Activated naive CD4-positive, alpha-beta T cell treated with anti-CD3 and anti-CD28 coated beads, Interleukin-2, amount 50 U/mL, for 72 hours (primary cell): Measurements from ENCODE around the gene DENND4C. TPM values are rescaled to one million over a fixed set of nuclear protein-coding genes. Genes with fewer than 3 reads are reported as not detected.
"Not testable (repeated sequence)": the region's sequence is repeated elsewhere in the genome, so short reads cannot be mapped to it uniquely, and the experiment has no call there.

Experiments used
- ATAC-seq, 2 donors: fragments of 150-1000 bp; cut with Tn5 transposase; 2 replicates each; pipeline ENCODE4 v1.10.0; 2021; ENCODE audit warnings: mild to moderate bottlenecking in 2 of 2, moderate library complexity in 2 of 2
- DNase-seq, 2 donors: peaks; one replicate each; pipeline ENCODE4 v3.0.0; 2021 to 2022; ENCODE audit warnings: low spot score in 2 of 2
- H3K27ac Mint-ChIP-seq, 2 donors: one replicate each; pipeline ENCODE4 v1.8.0; 2022; ENCODE audit warnings: mild to moderate bottlenecking in 2 of 2, mixed read lengths in 2 of 2
- H3K36me3 Mint-ChIP-seq, 2 donors: one replicate each; pipeline ENCODE4 v1.8.0; 2022; ENCODE audit warnings: mixed read lengths in 2 of 2
- H3K9me3 Mint-ChIP-seq, 2 donors: one replicate each; pipeline ENCODE4 v1.8.0; 2022; ENCODE audit warnings: mixed read lengths in 2 of 2
- total RNA-seq, 2 donors: library from RNA; stranded (reverse); gene quantifications; one replicate each; pipeline ENCODE4 v1.2.3, GENCODE V29; 2022

DENND4C gene
- total RNA-seq, 2 donors from 2014 or later = 6.5 to 20.1 TPM

DNA sequence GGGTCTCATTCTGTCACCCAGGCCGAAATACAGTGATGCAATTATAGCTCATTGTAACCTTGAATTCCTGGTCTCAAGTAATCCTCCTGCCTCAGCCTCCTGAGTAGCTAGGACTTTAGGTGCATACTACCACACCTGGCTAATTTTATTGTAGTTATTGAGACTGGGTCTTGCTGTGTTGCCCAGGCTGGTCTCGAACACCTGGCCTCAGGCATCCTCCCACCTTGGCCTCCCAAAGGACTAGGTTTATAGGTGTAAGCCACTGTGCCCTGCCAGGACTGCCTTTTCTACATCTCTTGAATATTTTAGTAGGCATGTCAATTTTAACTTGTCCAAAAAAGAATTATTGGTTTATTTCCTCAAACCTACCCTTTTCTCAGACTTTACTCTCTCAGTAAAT, 16.9 kb downstream of the DENND4C start:
- Mint-ChIP-seq H3K27ac (peak overlapping the region in 1 of 2 donors; percentile 10), H3K9me3 (no peaks in the 10 kb centered on the region), H3K36me3 (peaks cover 0 to 6% of the 10 kb centered on the region in 2 donors)
- DNase-seq (no peak), ATAC-seq (no peak)

DNA sequence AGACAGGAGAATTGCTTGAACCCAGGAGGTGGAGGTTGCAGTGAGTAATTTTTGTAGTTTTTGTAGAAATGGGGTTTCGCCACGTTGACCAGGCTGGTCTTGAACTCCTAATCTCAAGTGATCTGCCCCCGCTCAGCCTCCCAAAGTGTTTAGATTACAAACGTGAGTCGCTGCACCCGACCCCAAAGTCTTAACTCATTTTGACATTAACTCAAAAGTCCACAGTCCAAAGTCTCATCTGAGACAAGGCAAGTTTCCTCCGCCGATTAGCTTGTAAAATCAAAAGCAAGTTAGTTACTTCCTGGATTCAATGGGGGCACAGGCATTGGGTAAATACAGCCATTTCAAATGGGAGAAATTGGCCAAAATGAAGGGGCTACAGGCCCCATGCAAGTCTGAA, 19.9 kb downstream of the DENND4C start:
- H3K9me3 Mint-ChIP-seq, ATAC-seq, H3K36me3 Mint-ChIP-seq, H3K27ac Mint-ChIP-seq, DNase-seq: not testable (repeated sequence)

DNA sequence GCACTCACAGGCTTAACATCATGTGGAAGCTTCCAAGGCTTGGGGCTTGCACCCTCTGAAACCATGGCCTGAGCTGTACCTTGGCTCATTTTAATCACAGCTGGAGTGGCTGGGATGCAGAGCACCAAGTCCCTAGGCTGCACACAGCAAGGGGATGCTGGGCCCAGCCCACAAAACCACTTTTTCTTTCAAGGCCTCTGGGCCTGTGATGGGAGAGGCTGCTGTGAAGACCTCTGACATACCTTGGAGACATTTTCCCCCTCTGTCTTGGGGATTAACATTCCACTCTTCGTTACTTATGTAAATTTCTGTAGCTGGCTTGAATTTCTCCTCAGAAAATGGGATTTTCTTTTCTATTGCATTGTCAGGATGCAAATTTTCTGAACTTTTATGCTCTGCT, 20.7 kb downstream of the DENND4C start:
- H3K9me3 Mint-ChIP-seq, ATAC-seq, H3K36me3 Mint-ChIP-seq, H3K27ac Mint-ChIP-seq, DNase-seq: not testable (repeated sequence)

DNA sequence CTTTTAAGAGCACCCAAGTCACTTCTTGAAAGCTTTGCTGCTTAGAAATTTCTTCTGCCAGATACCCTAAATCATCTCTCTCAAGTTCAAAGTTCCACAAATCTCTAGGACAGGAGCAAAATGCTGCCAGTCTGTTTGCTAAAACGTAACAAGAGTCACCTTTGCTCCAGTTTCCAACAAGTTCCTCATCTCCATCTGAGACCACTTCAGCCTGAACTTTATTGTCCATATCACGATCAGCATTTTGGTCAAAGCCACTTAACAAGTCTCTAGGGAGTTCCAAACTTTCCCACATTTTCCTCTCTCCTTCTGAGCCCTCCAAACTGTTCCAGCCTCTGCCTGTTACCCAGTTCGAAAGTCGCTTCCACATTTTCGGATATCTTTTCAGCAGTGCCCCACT, 21.1 kb downstream of the DENND4C start:
- not testable (repeated sequence) for H3K9me3 Mint-ChIP-seq, H3K36me3 Mint-ChIP-seq, H3K27ac Mint-ChIP-seq, ATAC-seq, DNase-seq

DNA sequence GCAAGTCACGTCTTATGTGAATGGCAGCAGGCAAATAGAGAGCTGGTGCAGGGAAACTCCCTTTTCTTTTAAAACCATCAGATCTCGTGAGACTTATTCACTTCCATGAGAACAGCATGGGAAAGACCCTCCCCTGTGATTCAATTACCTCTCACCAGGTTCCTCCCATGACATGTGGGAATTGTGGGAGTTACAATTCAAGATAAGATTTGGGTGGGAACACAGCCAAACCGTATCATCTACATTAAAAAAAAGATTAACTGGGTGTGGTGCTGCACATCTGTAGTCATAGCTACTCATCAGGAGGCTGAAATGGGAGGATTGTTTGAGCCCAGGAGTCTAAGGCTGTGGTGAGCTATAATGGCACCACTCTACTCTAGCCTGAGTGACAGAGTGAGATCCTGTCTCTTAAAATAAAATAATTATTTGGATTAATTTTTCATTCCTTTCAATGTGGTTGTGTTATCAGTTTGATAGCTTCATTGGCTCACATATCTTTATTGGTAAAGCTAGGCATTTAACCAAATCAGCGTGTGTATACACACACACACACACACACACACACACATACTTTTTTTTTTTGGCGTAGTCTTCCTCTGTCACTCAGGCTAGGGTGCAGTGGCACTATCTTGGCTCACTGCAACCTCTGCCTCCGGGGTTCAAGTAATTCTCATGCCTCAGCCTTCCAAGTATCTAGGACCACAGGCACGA, 21.8 kb downstream of the DENND4C start:
- no peak for DNase-seq
- no peaks in the 10 kb centered on the region for H3K9me3 Mint-ChIP-seq
- H3K27ac Mint-ChIP-seq = no peak overlapping the region
- peak in 1 of 2 donors; percentile 55 for ATAC-seq
- no peaks in the 10 kb centered on the region for H3K36me3 Mint-ChIP-seq

DNA sequence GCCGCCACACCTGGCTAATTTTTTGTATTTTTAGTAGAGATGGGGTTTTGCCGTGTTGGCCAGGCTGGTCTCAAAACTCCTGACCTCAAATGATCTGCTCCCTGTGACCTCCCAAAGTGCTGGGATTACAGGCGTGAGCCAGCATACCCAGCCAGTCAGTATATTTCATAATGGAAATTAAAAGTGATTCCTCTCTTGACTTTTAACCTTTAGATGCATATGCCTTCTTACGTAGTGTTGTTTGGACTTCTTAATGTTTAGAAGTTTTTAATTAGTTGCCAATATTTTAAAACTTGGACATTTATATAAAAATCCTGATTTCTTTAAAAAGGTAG, 22.4 kb downstream of the DENND4C start:
- Mint-ChIP-seq H3K36me3 (no peaks in the 10 kb centered on the region), H3K27ac (no peak overlapping the region), H3K9me3 (no peaks in the 10 kb centered on the region)
- ATAC-seq (no peak), DNase-seq (no peak)

DNA sequence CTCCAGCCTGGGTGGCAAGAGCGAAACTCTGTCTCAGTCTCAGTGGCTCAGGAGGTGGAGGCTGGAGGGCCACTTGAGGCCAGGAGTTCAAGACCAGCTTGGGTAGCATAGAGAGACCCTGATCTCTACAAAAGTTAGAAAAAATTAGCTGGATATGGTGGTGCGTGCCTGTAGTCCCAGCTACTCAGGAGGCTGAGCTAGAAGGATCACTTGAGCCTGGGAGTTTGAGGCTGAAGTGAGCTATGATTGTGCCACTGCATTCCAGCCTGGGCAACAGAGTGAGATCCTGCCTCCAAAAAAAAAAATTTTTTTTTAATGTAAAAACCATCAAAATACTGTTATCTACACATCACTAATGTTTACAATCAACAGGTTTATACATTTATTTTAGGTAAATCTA, 24.6 kb downstream of the DENND4C start:
- no peak for ATAC-seq

DNA sequence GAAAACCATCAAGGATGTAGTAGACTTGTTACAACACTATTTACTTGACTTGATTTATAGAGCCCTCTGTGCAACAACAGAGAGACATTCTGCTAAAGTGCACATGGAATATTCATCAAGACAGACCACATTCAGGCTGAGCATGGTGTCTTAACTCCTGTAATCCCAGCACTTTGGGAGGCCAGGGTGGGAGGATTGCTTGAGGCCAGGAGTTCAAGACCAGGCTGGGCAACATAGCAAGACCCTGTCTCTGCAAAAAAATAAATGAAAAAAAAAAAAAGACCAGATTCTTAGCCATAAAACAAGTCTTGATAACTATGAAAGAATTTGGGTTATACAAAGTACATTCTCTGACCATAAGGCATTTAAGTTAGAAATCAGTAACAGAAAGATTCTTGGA, 25.3 kb downstream of the DENND4C start:
- ATAC-seq = no peak
- peaks cover 0 to 3% of the 10 kb centered on the region in 2 donors for H3K9me3 Mint-ChIP-seq
- H3K27ac Mint-ChIP-seq = no peak overlapping the region
- H3K36me3 Mint-ChIP-seq = no peaks in the 10 kb centered on the region
- no peak for DNase-seq

More for the DNA sequence above, 24.6 kb downstream of the DENND4C start:
- H3K27ac Mint-ChIP-seq = no peak overlapping the region
- peaks cover 0 to 3% of the 10 kb centered on the region in 2 donors for H3K9me3 Mint-ChIP-seq
- H3K36me3 Mint-ChIP-seq = no peaks in the 10 kb centered on the region
- DNase-seq = no peak

DNA sequence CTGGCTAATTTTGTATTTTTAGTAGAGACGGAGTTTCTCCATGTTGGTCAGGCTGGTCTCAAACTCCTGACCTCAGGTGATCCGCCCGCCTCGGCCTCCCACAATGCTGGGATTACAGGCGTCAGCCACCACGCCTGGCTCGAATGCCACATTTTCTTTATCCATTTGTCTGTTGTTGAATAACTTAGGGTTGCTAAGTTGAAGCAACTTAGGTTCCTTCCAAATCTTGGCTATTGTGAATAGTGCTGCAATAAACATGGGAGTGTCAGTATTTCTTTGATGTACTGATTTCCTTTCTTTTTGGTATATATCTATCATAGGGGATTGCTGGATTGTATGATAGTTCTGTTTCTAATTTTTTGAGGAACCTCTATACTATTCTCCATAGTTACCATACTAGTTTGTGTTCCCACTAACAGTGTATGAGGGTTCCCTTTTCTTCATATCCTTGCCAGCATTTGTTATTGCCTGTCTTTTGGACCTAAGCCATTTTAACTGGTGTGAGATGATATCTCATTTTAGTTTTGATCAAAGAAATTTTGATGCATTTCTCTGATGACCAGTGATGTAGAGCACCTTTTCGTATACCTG, 29.3 kb downstream of the DENND4C start:
- not testable (repeated sequence) for H3K27ac Mint-ChIP-seq

DNA sequence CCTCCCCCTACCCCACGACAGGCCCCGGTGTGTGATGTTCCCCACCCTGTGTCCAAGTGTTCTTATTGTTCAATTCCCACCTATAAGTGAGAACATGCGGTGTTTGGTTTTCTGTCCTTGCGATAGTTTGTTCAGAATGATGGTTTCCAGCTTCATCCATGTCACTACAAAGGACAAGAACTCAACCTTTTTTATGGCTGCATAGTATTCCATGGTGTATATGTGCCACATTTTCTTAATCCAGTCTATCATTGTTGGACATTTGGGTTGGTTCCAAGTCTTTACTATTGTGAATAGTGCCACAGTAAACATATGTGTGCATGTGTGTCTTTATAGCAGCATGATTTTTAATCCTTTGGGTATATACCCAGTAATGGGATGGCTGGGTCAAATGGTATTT, 35.1 kb downstream of the DENND4C start:
- not testable (repeated sequence) for H3K36me3 Mint-ChIP-seq, H3K9me3 Mint-ChIP-seq, ATAC-seq, DNase-seq, H3K27ac Mint-ChIP-seq

More for the DNA sequence above, 29.3 kb downstream of the DENND4C start:
- not testable (repeated sequence) for H3K36me3 Mint-ChIP-seq, DNase-seq, ATAC-seq, H3K9me3 Mint-ChIP-seq

DNA sequence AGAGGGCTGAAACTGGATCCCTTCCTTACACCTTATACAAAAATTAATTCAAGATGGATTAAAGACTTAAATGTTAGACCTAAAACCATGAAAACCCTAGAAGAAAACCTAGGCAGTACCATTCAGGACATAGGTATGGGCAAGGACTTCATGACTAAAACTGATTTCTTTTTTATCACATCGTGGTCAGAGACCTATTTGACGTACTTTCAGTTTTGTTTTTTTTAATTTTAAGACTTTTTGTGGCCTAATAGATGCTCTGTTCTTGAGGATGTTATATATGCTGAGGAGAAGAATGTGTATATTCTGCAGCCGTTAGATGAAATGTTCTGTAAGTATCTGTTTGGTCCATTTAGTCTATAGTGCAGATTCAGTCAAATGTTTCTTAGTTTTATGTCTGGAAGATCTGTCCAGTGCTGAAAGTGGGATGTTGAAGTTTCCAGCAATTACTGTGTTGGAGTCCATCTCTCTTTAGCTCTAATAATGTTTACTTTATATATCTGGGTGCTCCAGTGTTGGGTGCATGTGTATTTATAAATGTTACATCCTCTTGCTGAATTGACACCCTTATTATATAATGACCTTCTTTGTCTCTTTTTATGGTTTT, 36.4 kb downstream of the DENND4C start:
- ATAC-seq = peak in 1 of 2 donors; percentile 31
- peaks cover 0 to 12% of the 10 kb centered on the region in 2 donors for H3K36me3 Mint-ChIP-seq
- H3K27ac Mint-ChIP-seq, H3K9me3 Mint-ChIP-seq, DNase-seq: not testable (repeated sequence)

DNA sequence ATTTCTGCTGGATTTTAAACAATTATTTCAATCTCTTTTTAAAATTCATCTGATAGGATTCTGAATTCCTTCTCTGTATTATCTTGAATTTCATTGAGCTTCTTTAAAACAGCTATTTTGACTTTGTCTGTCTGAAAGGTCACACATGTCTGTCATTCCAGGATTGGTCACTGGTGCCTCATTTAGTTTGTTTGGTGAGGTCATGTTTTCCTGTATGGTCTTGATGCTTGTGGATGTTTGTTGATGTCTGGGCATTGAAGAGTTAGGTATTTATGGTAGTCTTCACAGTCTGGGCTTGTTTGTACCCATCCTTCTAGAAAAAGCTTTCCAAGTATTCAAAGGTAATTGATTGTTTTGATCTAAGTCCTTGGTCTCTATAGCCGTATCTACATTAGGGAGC, 39.1 kb downstream of the DENND4C start:
- peaks cover 0 to 12% of the 10 kb centered on the region in 2 donors for H3K36me3 Mint-ChIP-seq
- no peak for ATAC-seq

DNA sequence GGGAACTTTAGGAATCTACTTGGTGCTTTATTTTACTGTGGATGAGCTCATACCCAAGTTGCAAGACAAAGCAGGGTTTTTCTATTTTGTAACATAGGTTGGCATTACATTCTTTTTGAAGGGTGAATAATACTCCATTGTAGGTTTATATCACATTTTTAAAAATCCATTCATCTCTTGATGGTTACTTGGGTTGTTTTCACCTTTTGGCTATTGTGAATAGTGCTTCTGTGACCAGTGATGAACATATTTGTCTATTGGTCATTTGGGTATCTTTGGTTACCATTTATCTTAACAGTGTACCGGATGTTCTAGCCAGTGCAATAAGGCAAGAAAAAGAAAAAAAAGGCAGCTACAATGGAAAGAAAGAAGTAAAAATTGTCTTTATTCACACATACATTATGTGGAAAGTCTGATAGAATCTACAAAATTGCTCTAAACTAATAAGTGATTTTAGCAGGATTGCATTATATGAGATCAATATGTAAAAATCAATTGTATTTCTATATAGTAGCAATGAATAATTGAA, 40.0 kb downstream of the DENND4C start:
- H3K27ac Mint-ChIP-seq = peak overlapping the region in 1 of 2 donors; percentile 35
- peaks cover 4 to 10% of the 10 kb centered on the region in 2 donors for H3K9me3 Mint-ChIP-seq
- ATAC-seq = no peak
- peaks cover 0 to 12% of the 10 kb centered on the region in 2 donors for H3K36me3 Mint-ChIP-seq
- no peak for DNase-seq

More for the DNA sequence above, 39.1 kb downstream of the DENND4C start:
- peak overlapping the region; percentile 2 to 35 for H3K27ac Mint-ChIP-seq
- DNase-seq = no peak
- H3K9me3 Mint-ChIP-seq = peaks cover 4 to 10% of the 10 kb centered on the region in 2 donors

DNA sequence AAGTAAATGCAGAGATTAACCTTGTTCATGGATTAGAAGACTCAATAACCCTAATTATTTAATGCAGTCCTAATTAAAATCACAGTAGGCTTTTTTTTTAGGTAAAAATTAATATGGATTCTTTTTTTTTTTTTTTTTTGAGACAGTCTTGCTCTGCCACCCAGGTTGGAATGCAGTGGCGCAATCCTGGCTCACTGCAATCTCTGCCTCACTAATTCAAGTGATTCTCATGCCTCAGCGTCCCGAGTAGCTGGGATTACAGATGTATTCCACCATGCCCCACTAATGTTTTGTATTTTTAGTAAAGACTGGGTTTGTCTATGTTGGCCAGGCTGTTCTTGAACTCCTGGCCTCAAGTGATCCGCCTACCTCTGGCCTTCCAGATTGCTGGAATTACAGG, 40.6 kb downstream of the DENND4C start:
- peaks cover 0 to 12% of the 10 kb centered on the region in 2 donors for H3K36me3 Mint-ChIP-seq
- H3K27ac Mint-ChIP-seq = no peak overlapping the region
- DNase-seq = no peak
- ATAC-seq = no peak
- peaks cover 4 to 10% of the 10 kb centered on the region in 2 donors for H3K9me3 Mint-ChIP-seq

DNA sequence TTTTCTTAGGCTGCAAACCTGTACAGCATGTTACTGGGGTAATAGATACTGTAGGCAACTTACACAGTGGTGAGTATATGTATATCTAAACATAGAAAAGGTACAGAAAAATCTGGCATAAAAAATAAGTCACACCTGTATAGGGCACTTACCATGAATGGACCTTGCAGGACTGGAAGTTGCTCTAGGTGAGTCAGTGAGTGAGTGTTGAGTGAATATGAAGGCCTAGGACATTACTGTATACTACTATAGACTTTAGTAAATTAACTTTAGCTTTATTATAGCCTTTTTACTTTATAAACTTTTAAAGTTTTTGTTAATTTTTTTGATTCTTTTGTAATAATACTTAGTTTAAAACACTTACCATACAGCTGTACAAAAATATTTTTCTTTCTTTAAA, 51.3 kb downstream of the DENND4C start:
- H3K9me3 Mint-ChIP-seq = no peaks in the 10 kb centered on the region
- DNase-seq = no peak
- no peak overlapping the region for H3K27ac Mint-ChIP-seq
- ATAC-seq = no peak
- no peaks in the 10 kb centered on the region for H3K36me3 Mint-ChIP-seq

DNA sequence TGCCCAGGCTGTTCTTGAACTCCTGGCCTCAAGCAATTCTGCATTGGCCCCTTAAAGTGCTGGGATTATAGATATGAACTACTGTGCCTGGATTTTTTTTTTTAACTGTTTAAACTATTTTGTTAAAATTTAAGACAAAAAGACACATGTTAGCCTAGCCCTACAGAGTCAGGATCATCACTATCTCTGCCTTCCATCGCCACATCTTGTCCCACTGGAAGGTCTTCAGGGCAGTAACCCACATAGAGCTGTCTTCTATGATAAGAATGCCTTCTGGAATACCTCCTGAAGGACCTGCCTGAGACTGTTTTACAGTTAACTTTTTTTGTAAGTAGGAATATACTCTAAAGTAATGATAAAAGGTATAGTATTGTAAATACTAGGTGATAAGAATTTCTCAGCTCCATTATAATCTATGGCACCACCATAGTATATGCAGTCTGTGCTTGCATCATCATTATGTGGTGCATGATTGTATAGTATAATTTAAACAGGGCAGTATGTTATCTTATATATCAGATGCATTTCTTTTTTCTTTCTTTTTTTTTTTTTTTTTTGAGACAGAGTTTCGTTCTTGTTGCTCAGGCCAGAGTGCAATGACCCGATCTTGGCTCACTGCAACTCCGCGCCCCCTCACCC, 52.7 kb downstream of the DENND4C start:
- DNase-seq (no peak), ATAC-seq (no peak)
- Mint-ChIP-seq H3K27ac (no peak overlapping the region), H3K36me3 (no peaks in the 10 kb centered on the region), H3K9me3 (no peaks in the 10 kb centered on the region)

DNA sequence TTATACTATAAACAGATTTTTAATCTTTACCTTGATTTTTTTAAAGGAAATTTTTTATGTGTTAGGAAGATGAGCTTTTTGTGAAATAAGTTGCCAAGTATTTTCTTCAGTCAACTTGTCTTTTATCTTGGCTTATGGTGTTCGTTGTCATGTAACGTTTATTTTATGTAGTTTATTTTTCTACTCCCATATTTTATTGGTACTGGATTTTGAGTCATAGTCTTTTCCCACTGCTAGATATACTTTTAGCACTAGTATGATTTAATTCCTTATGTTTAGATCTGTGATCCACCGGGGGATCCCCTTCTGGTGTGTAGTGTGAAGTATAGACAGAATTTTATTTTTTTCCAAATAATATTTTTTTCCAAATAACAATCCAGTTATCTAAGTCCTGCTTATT, 54.2 kb downstream of the DENND4C start:
- ATAC-seq (no peak), DNase-seq (no peak)
- H3K27ac Mint-ChIP-seq = no peak overlapping the region
- no peaks in the 10 kb centered on the region for H3K9me3 Mint-ChIP-seq
- H3K36me3 Mint-ChIP-seq = no peaks in the 10 kb centered on the region
